IMR-90 (cell line): ENCODE data around the gene PPM1M.

Source experiments
- BHLHE40 ChIP-seq: fragments of 150-350 bp; IDR thresholded peaks from 2 replicates; pipeline ENCODE4 v1.6.1; 2016; ENCODE audit warnings: mild to moderate bottlenecking, low read depth, low read length
- CEBPB ChIP-seq: IDR thresholded peaks from 2 replicates; pipeline ENCODE4 v1.6.1; 2012; ENCODE audit warnings: low read depth, low read length, improper control_type of control experiment
- CHD1 ChIP-seq: IDR thresholded peaks from 2 replicates; pipeline ENCODE4 v1.6.1; 2012; ENCODE audit warnings: low read depth, low read length, improper control_type of control experiment
- CTCF ChIP-seq: conservative IDR thresholded peaks from 2 replicates; pipeline ENCODE4 v1.5.1; 2012; ENCODE audit warnings: mild to moderate bottlenecking, low read depth, low read length, improper control_type of control experiment
- ELK1 ChIP-seq: fragments of 150-350 bp; IDR thresholded peaks from 2 replicates; pipeline ENCODE4 v1.6.1; 2016; ENCODE audit warnings: low read depth, mild to moderate bottlenecking, low read length, moderate library complexity, borderline replicate concordance
- MAFK ChIP-seq: IDR thresholded peaks from 2 replicates; pipeline ENCODE4 v1.6.1; 2012; ENCODE audit warnings: low read depth, low read length, improper control_type of control experiment
- MXI1 ChIP-seq: IDR thresholded peaks from 2 replicates; pipeline ENCODE4 v1.6.1; 2012; ENCODE audit warnings: low read depth, mild to moderate bottlenecking, low read length, moderate library complexity, borderline replicate concordance
- NFE2L2 ChIP-seq: fragments of 150-350 bp; IDR thresholded peaks from 2 replicates; pipeline ENCODE4 v1.6.1; 2016; ENCODE audit warnings: low read depth, mild to moderate bottlenecking, low read length
- POLR2A ChIP-seq: IDR thresholded peaks from 2 replicates; pipeline ENCODE4 v1.6.1; 2012; ENCODE audit warnings: mild to moderate bottlenecking, low read depth, low read length
- RAD21 ChIP-seq: IDR thresholded peaks from 2 replicates; pipeline ENCODE4 v1.6.1; 2012; ENCODE audit warnings: low read length, improper control_type of control experiment
- RFX5 ChIP-seq: IDR thresholded peaks from 2 replicates; pipeline ENCODE4 v1.8.0; 2012; ENCODE audit warnings: low read depth, mild to moderate bottlenecking, low read length, moderate library complexity

GRCh38 chr3:52230889-52231499, 14.6 kb upstream of the PPM1M start:
- TF ChIP-seq CTCF (no peak), POLR2A (no peak), MAFK (no peak), RAD21 (no peak), RFX5 (no peak), CEBPB (no peak), MXI1 (no peak), NFE2L2 (no peak), BHLHE40 (no peak), CHD1 (no peak), ELK1 (no peak)
